Measurements from ENCODE around the gene MMP24.

MMP24 gene

DNA sequence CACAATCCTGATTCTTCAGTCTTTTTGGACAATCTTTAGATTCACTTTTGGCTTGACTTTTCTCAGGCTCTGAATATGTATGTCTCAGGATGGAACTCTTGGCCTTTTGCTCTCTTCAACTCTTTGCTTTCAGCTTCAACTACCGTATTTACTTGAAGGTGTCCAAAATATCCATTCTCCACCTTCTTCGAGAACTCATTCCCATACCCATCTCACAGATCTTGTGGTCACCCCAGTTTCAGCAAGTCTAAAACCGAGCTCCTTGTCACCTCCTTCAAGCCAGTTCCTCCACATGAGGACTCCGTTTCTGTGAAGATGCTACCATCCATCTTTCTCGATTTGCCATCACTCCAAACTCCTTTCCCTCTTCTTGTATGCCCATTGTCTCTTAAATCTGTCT is 2.0 kb upstream of the MMP24 start:
- no peak overlapping the region for H3K4me3 ChIP-seq (ENCODE audit: low read depth, low read length)
- in situ Hi-C loops (cut with HindIII; ENCODE audit: low sequenced_read_pairs): no loop called here
- TF ChIP-seq, protein P1, sequence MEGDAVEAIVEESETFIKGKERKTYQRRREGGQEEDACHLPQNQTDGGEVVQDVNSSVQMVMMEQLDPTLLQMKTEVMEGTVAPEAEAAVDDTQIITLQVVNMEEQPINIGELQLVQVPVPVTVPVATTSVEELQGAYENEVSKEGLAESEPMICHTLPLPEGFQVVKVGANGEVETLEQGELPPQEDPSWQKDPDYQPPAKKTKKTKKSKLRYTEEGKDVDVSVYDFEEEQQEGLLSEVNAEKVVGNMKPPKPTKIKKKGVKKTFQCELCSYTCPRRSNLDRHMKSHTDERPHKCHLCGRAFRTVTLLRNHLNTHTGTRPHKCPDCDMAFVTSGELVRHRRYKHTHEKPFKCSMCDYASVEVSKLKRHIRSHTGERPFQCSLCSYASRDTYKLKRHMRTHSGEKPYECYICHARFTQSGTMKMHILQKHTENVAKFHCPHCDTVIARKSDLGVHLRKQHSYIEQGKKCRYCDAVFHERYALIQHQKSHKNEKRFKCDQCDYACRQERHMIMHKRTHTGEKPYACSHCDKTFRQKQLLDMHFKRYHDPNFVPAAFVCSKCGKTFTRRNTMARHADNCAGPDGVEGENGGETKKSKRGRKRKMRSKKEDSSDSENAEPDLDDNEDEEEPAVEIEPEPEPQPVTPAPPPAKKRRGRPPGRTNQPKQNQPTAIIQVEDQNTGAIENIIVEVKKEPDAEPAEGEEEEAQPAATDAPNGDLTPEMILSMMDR (IDR thresholded peaks at IDR 0.05; ENCODE audit: low read depth, low read length): no peak
- no peak for DNase-seq (ENCODE audit: low read depth, low spot score)

DNA sequence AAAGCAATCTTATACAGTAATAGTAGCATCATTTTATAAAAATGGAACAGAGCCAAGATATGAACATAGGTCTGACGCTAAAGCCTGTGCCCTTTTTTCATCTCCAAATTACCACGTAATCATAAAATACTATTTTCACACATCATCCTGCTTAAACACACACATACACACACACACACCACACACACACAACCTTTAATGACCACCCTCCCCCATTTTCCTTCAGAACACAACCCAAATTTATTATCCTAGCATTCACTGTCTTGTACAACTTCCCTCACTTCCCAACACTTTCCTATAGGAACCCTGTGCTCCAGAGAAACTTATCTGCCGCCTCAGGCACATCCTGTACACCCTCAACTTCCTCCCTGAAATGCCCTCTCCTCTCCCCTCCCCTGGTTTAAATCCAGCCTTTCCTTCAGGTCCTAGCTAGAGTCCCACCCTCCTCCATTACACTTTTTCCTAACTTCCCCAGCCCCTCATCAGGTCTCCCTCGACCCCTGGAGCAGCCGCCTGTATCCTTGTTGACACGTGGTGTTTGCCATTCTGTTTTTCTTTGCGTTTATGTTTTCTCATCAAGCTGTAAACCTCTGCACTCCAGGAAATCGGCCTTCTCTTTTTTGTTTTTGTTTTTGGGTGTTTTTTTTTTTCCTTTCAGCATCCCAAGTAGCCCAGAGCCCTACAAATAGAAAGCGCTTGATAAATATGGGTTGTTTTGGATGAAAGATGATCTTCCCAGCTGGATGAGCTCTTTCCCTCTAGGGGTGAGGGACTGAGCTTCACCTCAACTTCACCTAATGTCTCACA is 968 bp upstream of the MMP24 start:
- no peak overlapping the region for H3K4me3 ChIP-seq (ENCODE audit: low read depth, low read length)
- DNase-seq (ENCODE audit: low read depth, low spot score): no peak
- in situ Hi-C loops (cut with HindIII; ENCODE audit: low sequenced_read_pairs): no loop called here
- TF ChIP-seq, protein P1 (IDR thresholded peaks at IDR 0.05; ENCODE audit: low read depth, low read length): no peak

DNA sequence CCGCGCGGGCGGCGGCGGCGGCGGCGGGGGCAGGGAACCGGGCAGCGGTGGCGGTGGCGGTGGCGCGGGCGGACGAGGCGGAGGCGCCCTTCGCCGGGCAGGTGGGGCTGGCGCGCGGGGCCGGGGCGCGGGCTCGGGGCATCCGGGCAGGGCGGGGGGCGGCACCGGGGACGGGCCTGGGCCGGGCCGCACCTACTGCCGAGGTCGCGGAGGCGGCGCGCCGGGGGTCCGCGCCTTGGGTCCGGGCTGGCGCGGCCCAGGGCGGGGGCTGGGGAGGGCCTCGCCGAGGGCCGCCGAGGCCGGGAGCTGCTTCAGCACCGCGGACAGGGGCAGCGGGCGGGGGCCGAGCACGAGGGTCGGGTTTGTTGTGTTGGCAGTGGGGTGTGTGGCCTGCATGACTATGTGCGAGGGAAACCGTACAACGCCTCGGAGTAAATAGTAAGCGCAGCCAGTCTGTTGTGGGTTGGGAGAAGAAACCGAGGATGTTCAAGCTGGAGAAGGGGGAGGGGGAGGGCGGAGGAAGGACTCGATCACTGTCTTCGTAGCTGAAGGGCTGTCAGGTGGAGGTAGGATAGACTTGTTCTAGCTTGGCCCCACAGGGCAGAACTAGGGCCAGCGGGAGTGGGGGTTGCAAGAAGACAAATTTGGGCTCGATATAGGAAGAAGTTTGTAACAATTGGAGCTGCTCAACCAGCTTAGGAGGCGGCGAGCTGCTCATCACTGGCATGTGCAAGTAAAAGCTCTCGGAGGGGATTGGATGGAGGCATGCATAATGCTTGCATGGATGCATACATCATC is 593 bp downstream of the MMP24 start:
- in situ Hi-C loops (cut with HindIII; ENCODE audit: low sequenced_read_pairs): no loop called here
- DNase-seq (ENCODE audit: low read depth, low spot score): peak; percentile 32
- TF ChIP-seq, protein P1 (IDR thresholded peaks at IDR 0.05; ENCODE audit: low read depth, low read length): no peak
- H3K4me3 ChIP-seq (ENCODE audit: low read depth, low read length): peak overlapping the region; percentile 1

DNA sequence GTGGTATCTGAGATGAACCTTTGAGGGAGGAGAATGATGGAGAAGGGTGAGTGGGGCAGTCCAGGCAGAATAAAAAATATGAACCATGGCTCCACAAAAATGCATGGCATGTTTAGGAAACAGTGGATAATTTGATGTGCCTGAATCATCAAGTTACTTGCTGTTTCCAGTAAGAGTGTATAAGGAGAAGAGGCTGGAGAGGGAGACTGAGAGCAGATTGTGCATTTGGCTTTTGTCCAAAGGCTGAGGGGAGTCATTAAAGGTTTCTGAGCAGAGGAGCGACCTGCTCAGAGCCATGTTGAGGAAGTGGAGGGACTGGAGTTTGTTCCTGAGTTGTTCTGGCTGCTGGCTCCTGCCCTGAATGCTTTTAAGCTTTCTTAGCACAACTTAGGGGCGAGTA is 6.1 kb downstream of the MMP24 start:
- H3K4me3 ChIP-seq (ENCODE audit: low read depth, low read length): no peak overlapping the region
- in situ Hi-C loops (cut with HindIII; ENCODE audit: low sequenced_read_pairs): no loop called here
- TF ChIP-seq, protein P1 (IDR thresholded peaks at IDR 0.05; ENCODE audit: low read depth, low read length): no peak
- DNase-seq (ENCODE audit: low read depth, low spot score): peak; percentile 76

DNA sequence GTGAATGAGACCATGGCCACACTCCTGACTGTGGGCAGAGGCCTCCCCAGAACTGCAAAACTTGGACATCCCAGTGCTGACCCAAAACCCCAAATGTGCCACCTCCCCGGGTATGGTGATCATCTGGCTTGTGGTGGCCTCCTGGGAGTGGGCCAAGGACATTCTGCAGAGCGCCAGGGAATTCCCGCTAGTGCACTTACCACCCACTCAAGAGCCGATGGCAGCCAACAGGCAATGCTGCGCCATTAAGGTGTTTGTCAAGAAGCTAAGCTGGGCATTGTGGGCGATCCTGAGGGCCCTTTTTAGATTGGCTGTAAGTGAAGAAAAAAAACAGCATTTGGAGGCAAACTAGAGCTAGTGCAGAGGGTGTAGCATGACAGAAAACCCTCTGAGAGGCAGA is 9.4 kb downstream of the MMP24 start:
- in situ Hi-C loops (cut with HindIII; ENCODE audit: low sequenced_read_pairs): no loop called here
- DNase-seq (ENCODE audit: low read depth, low spot score): no peak
- TF ChIP-seq, protein P1 (IDR thresholded peaks at IDR 0.05; ENCODE audit: low read depth, low read length): no peak
- no peak overlapping the region for H3K4me3 ChIP-seq (ENCODE audit: low read depth, low read length)

DNA sequence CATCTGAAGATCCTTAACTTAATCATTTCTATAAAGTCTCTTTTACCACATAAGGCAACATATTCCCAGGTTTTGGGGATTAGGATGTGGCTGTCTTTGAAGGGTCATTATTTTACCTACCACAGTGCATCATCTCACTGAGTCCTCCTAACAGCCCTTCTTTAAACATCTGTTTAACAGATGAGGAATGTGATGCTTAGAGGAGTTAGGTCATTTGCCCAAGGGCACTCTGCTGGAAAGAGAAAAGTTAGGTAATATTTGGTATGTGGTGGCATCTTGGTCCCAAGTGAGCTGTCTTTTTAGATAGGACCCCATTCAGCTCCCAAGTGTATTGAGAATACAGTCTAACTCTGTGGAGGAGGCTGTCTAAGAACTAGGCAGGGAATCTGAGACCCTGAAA is 11.0 kb downstream of the MMP24 start:
- DNase-seq (ENCODE audit: low read depth, low spot score): no peak
- in situ Hi-C loops (cut with HindIII; ENCODE audit: low sequenced_read_pairs): no loop called here
- TF ChIP-seq, protein P1 (IDR thresholded peaks at IDR 0.05; ENCODE audit: low read depth, low read length): no peak
- H3K4me3 ChIP-seq (ENCODE audit: low read depth, low read length): no peak overlapping the region

Measured in astrocyte of the spinal cord (primary cell).